HUES64 (cell line): ENCODE results near the gene RPS6KL1.

Source experiments
- H3K27ac ChIP-seq: 2 replicates; pipeline ENCODE4 v1.7.0; 2013; ENCODE audit warnings: low read depth, low read length, inconsistent platforms
- H3K27me3 ChIP-seq: 2 replicates; pipeline ENCODE4 v1.6.1; 2013; ENCODE audit warnings: mild to moderate bottlenecking, low read length; ENCODE audit not compliant: insufficient read depth
- H3K36me3 ChIP-seq: 2 replicates; pipeline ENCODE4 v1.6.1; 2013; ENCODE audit warnings: mild to moderate bottlenecking, low read length; ENCODE audit not compliant: insufficient read depth
- H3K4me1 ChIP-seq: 2 replicates; pipeline ENCODE4 v1.6.1; 2013; ENCODE audit warnings: mild to moderate bottlenecking, low read length, moderate library complexity; ENCODE audit not compliant: insufficient read depth
- H3K4me3 ChIP-seq: 2 replicates; pipeline ENCODE4 v1.5.1; 2013; ENCODE audit warnings: mild to moderate bottlenecking, low read length, moderate library complexity
- H3K9ac ChIP-seq: 2 replicates; pipeline ENCODE4 v1.6.1; 2013; ENCODE audit warnings: mild to moderate bottlenecking, low read depth, low read length
- H3K9me3 ChIP-seq: 2 replicates; pipeline ENCODE4 v1.6.1; 2013; ENCODE audit warnings: low read depth, low read length; ENCODE audit not compliant: insufficient read depth
- WGBS: fragments of 150-250, 120-280 bp; methylation state at CpG from one replicate; pipeline ENCODE4 v1.1.7; 2013; ENCODE audit warnings: missing lambda C conversion rate; 5-methylcytosine and 5-hydroxymethylcytosine counted together

The RPS6KL1 gene

DNA sequence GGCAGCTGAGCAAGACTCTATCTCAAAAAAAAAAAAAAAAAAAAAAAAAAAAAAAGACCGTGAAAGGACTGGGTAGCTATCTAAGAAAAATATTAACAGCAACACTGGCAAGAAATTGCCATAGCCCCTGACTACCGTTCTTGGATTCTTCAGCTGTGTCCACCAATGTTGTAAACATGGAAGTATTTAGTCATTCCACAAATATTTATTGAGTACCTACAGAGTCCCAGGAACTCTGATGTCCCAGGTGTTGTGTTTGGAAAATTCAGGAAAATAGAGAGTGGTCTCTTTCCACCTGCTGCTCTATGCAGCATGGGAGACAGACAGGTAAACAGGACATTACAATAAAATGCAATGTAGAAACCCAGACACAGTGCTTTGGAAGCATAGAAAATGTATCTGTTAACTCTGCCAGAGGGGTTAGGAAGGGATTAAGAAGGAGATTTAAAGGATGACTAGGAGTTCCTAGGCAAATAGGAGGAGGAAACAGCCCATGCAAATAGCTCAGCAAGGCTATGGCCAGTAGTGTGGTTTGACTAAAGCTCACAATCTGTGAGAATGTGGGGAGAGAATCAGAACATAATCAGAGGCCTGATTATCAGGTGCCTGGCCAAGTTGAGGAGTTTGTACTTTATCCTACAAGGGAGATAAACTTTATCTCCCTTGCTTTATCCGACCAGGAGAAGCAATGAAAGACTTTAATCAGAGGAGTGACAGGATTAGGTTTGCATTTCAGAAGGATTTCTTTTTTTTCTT lies 43.5 kb downstream of the RPS6KL1 start:
- peaks cover 24% of the 10 kb centered on the region for H3K4me1 ChIP-seq
- no peaks in the 10 kb centered on the region for H3K27me3 ChIP-seq
- no peak overlapping the region for H3K4me3 ChIP-seq
- H3K9ac ChIP-seq: no peak overlapping the region
- no CpG with 5 or more reads among the region's 3 CpGs for WGBS
- no peak overlapping the region for H3K27ac ChIP-seq
- no peaks in the 10 kb centered on the region for H3K9me3 ChIP-seq
- no peaks in the 10 kb centered on the region for H3K36me3 ChIP-seq

DNA sequence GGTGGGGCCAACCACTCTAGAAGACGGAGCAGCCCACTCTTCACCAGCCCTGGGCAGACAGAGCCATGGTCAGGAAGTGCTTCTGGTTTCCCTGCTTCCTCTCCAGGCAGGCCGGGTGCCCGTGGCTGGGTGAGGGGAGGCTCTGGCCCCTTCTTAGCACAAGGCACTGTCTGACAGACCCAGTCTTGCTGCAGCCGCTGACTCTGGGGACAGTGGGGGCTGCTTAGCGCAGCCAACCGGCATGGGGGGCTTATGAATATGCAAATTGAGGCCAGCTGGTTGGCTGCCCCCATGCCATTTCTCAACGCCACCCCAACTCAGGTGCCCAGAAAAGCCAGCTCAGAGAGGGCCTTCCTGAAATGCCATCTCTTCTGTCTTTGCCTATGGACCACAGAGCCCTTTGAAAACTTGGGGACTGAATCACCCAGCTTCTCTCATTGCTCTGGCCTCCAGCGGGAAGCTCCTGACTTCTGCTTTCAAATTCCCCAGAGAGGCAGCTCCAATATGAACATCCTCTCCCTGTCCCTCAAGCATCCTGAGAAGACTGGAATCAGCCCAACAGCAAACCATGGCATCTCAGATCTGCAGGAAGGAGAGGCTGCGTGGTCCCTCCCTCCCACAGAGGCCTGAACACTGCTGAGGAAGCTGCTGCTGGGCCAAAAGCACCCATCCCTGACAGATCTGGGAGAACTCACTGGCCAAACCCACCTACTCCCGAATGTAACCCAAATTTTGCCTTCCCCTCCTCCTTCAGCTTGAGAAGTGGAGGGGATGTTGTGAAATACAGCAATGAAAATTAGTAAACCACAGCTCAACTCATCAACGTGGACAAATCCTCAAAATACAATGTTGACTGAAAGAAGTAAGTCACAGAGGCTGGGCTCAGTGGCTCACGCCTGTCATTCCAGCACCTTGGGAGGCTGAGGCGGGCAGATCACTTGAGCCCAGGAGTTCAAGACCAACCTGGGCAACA lies 46.8 kb downstream of the RPS6KL1 start, which contains the start of gene PROX2:
Gene PROX2, minus strand, starts transcription at position 205 of the 973 bp plus-strand sequence. CDS start 12,311 bp downstream, outside the sequence.
- no peaks in the 10 kb centered on the region for H3K9me3 ChIP-seq
- H3K36me3 ChIP-seq: no peaks in the 10 kb centered on the region
- H3K27ac ChIP-seq: no peak within 1 kb of the TSS
- WGBS: 65% methylated on average over 12 of the region's 13 CpGs
- H3K4me3 ChIP-seq: no peak within 1 kb of the TSS
- H3K9ac ChIP-seq: no peak within 1 kb of the TSS; the same call in 1 of the 2 replicates
- peaks cover 9% of the 10 kb centered on the region; the same call in 1 of the 2 replicates for H3K4me1 ChIP-seq
- H3K27me3 ChIP-seq: no peaks in the 10 kb centered on the region

DNA sequence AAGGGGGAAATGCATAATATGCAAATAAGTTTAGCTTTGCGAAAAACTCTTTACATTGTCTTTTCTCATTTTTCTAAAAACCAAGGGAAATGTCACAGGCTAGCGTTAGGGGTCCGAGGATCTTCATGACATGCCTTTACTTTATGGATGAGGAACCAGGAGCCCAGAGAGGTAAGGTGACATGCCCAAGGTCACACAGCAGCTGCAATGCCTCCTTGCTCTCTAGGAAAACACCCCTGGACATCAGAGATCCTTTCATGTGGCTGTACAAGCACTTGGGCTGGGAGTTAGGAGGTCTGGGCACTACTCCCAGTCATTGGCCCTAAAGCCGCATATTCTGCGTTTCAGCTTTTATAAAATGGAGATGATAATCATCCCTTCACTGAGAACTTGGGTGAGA lies 47.9 kb downstream of the RPS6KL1 start:
- Histone ChIP-seq H3K36me3 (no peaks in the 10 kb centered on the region), H3K27me3 (no peaks in the 10 kb centered on the region), H3K27ac (no peak overlapping the region), H3K9ac (no peak overlapping the region), H3K4me1 (peaks cover 3% of the 10 kb centered on the region; the same call in 1 of the 2 replicates), H3K4me3 (no peak overlapping the region), H3K9me3 (no peaks in the 10 kb centered on the region)
- 97% methylated on average over 5 of the region's 5 CpGs for WGBS

DNA sequence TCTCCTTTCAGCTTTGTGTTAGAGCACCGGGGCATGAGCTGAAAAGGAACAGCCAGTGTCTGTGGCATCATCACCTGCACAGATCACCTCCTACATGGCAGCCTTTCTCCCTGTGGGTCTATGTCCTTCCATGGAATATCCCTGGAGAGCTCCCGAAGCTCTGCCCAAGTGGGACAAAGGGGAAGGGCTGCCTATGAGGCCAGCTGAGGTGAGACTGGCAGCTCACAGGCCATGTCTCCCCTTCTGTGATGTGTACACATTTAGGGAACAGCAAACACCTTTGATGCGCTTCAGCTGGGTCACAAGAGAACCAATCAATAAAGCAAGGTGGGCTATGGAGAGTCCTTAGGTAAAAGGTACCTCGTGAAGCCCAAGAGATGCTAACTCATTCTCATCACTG lies 51.2 kb downstream of the RPS6KL1 start:
- 92% methylated on average over 4 of the region's 4 CpGs for WGBS
- no peak overlapping the region for H3K27ac ChIP-seq
- no peaks in the 10 kb centered on the region for H3K27me3 ChIP-seq
- no peaks in the 10 kb centered on the region for H3K36me3 ChIP-seq
- no peak overlapping the region for H3K4me3 ChIP-seq
- H3K9me3 ChIP-seq: no peaks in the 10 kb centered on the region
- H3K4me1 ChIP-seq: no peaks in the 10 kb centered on the region; the same call in 1 of the 2 replicates
- H3K9ac ChIP-seq: no peak overlapping the region

DNA sequence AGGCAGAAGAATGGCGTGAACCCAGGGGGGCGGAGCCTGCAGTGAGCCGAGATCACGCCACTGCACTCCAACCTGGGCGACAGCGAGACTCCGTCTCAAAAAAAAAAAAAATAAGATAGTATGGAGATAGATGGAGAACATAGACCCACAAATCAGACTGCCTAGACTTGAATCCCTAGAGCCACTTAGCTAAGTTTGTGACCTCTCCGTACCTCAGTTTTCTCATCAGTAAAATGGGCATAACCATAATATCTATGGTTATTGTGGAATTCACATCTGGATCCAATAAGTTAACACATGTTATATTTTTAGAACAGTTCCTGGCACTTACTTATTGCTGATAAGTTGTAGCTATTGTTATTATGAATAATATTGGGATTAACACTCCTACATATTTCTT lies 54.3 kb downstream of the RPS6KL1 start:
- no peak overlapping the region for H3K9ac ChIP-seq
- H3K4me1 ChIP-seq: no peaks in the 10 kb centered on the region
- no peaks in the 10 kb centered on the region for H3K27me3 ChIP-seq
- H3K36me3 ChIP-seq: no peaks in the 10 kb centered on the region
- 91% methylated on average over 7 of the region's 8 CpGs for WGBS
- no peak overlapping the region for H3K4me3 ChIP-seq
- H3K9me3 ChIP-seq: no peaks in the 10 kb centered on the region
- H3K27ac ChIP-seq: no peak overlapping the region

DNA sequence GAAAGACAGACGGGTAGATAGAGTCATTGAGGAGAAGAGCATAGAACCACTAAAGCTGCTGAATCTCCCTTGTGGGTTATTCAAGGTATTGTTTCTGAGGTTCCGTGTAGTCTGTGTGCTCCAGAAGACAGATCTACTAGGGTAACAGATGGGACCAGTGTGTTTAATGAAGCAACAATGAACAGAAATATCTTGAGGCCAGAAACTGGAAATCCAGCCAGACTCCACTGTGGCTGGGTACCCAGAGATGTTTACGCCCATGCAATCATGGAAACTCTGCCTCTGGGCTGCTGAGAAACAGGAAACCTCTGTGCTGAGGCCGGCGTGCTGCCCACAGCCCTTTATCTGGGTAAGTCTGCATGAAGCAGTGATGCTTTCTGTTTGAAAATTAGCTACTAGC lies 55.4 kb downstream of the RPS6KL1 start:
- Histone ChIP-seq H3K36me3 (no peaks in the 10 kb centered on the region), H3K27me3 (no peaks in the 10 kb centered on the region), H3K4me3 (no peak overlapping the region), H3K4me1 (no peaks in the 10 kb centered on the region), H3K9me3 (no peaks in the 10 kb centered on the region), H3K9ac (no peak overlapping the region), H3K27ac (no peak overlapping the region)
- WGBS: 83% methylated on average over 5 of the region's 5 CpGs

DNA sequence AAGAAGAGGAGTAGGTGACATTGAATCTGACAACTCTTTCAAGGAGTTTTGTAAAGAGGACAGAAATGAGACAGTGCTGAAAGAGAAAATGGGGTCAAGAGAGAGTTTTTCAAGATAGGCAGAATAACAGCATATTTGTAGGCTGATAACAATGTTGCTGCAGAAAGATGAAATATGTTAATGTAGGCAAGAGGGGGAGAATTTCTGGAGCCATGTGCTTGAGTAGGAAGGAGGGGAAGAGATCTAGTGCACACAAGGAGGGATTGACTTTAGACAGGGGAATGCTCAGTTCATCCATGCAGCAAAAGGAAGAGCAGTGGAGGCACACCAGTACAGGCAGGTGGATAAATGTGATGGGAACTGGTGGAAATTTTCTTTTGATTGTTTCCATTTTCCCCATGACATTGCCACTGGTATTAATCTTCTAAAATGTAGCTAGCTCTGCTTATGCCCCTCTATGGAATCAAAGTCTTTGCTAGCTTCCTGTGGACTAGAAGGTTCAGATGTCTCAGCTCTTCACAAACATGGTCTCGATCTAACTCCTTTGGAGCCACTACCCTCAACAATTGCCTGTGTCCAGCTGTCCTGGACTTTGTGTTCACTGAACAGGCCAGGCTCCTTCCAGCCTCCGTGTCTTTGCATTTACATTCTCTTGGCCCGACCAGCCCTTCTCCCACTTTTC lies 56.2 kb downstream of the RPS6KL1 start:
- WGBS: 90% methylated on average over 3 of the region's 3 CpGs
- no peaks in the 10 kb centered on the region for H3K4me1 ChIP-seq
- no peaks in the 10 kb centered on the region for H3K27me3 ChIP-seq
- no peak overlapping the region for H3K4me3 ChIP-seq
- H3K27ac ChIP-seq: no peak overlapping the region
- H3K9me3 ChIP-seq: no peaks in the 10 kb centered on the region
- no peaks in the 10 kb centered on the region for H3K36me3 ChIP-seq
- no peak overlapping the region for H3K9ac ChIP-seq

DNA sequence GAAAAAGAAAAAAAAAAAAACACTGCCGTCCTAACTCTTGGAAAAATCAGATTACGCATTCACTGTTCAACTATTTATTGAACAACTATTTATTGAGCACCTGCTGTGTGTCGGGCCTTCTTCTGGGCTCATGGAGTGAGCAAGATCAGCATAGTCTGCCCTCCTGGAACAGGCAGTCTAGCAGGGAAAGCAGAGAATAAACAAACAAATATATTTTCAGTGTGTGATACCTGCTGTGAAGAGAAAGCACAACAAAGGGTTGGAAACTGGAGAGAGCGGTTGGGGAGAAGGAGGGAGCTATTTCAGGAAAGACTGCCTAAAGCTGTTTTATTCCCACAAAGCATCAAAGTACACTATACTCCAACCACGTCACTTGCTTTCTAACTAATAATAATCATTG lies 57.9 kb downstream of the RPS6KL1 start:
- H3K27me3 ChIP-seq: no peaks in the 10 kb centered on the region
- H3K36me3 ChIP-seq: no peaks in the 10 kb centered on the region
- peaks cover 2% of the 10 kb centered on the region; the same call in 1 of the 2 replicates for H3K4me1 ChIP-seq
- WGBS: 80% methylated on average over 5 of the region's 5 CpGs
- H3K27ac ChIP-seq: no peak overlapping the region
- no peak overlapping the region for H3K9ac ChIP-seq
- no peak overlapping the region for H3K4me3 ChIP-seq
- no peaks in the 10 kb centered on the region for H3K9me3 ChIP-seq

DNA sequence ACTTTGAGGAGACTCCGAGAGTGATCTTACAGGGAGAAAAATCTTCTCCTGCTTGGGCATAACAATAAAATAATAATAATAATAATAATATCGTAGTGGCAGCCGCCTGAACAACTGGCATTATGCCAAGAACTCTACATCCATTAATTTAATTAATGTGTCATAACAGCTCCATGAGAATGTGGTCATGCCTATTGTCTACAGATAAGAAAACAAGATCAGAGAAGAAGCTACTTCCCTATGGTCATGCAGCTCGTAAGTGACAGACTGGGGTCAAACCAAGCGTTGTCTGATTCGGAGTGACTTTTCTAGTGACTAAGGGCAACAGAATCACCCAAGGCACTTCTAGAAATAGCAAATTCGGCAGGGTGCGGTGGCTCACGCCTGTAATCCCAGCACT lies 58.9 kb downstream of the RPS6KL1 start:
- no peaks in the 10 kb centered on the region for H3K9me3 ChIP-seq
- H3K27ac ChIP-seq: no peak overlapping the region
- H3K27me3 ChIP-seq: no peaks in the 10 kb centered on the region
- peaks cover 2% of the 10 kb centered on the region; the same call in 1 of the 2 replicates for H3K4me1 ChIP-seq
- H3K4me3 ChIP-seq: no peak overlapping the region
- 95% methylated on average over 6 of the region's 9 CpGs for WGBS
- H3K9ac ChIP-seq: no peak overlapping the region
- H3K36me3 ChIP-seq: no peaks in the 10 kb centered on the region

DNA sequence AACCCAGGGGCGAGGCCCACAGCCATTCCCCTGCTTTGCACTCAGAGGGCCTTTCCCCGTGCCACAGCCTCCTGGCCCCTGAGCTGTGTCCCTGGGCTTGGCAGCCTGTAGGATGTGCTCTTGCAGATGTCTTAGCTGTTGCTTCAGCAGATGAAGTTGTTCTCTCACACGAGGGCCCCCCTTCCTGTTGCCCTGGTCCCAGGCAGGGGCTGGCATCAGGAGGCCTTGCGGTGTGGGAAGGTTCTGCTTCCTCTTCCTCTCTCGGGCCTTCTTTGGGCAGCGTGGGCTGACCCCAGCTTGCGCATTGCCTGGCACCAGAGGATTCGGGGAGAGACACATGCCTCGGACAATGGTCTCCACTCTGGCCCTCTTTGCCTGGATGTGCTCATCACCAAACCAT lies 59.8 kb downstream of the RPS6KL1 start:
- no peak overlapping the region for H3K4me3 ChIP-seq
- WGBS: 95% methylated on average over 9 of the region's 9 CpGs
- H3K27ac ChIP-seq: no peak overlapping the region
- H3K9me3 ChIP-seq: no peaks in the 10 kb centered on the region
- H3K4me1 ChIP-seq: peaks cover 2% of the 10 kb centered on the region; the same call in 1 of the 2 replicates
- H3K27me3 ChIP-seq: no peaks in the 10 kb centered on the region
- H3K9ac ChIP-seq: no peak overlapping the region
- no peaks in the 10 kb centered on the region for H3K36me3 ChIP-seq

DNA sequence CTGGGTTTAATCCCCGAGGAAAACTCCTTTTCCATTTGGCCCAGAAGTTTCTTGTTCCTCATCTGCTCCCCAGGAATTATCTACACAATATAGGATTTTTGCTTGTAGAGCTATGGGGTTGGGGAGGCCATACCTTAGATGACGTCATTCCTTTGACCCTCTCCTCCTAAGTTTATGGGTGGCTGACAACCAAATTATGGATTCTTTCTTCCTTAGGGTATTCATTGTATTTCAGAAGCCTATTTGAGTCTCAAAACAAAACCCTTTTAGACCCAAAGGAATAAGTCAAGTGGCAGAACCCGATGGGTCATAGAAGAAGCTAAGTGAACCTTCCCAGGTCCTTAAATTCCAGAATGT lies 61.3 kb downstream of the RPS6KL1 start:
- Histone ChIP-seq H3K4me1 (peaks cover 2% of the 10 kb centered on the region; the same call in 1 of the 2 replicates), H3K27me3 (no peaks in the 10 kb centered on the region), H3K4me3 (no peak overlapping the region), H3K27ac (no peak overlapping the region), H3K36me3 (no peaks in the 10 kb centered on the region), H3K9ac (no peak overlapping the region), H3K9me3 (no peaks in the 10 kb centered on the region)
- 92% methylated on average over 2 of the region's 3 CpGs for WGBS
